ENCODE results near the gene OR1S1.
"Not testable (repeated sequence)": the region's sequence is repeated elsewhere in the genome, so short reads cannot be mapped to it uniquely, and the experiment has no call there.

OR1S1 gene

DNA sequence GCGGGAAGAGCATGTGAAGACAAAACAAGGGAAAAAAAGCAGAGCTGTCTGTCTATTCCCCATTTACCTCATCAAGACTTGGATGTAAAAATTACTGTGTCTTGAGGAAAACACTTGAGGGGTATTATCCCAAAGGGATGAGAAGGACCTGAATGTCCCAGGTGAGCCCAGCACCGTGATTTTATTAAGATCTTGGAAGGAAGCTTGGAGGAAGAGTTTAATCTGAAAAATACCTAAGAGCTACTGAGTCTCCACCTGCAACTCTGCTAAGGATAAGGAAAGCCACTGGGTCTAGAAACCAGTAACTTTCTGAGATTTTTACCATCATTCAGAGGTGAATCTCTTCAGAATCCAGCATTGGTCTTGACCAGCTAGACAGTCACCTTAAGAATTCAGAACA, at the start of gene OR1S1:
TSS of gene OR1S1 (plus strand) at position 301 of the 400 bp plus-strand sequence.
- not testable (repeated sequence) for H3K79me2 ChIP-seq (ENCODE audit: insufficient read depth, low read depth); H3K36me3 ChIP-seq (ENCODE audit: insufficient read depth); H3K4me2 ChIP-seq; H3K27ac ChIP-seq; H3K4me1 ChIP-seq (ENCODE audit: low read depth, poor library complexity, severe bottlenecking); H4K20me1 ChIP-seq (ENCODE audit: insufficient read depth); H2AFZ ChIP-seq (ENCODE audit: low read depth); H3K27me3 ChIP-seq (ENCODE audit: insufficient read depth, low read depth); H3K9ac ChIP-seq; H3K4me3 ChIP-seq (IDR thresholded peaks at IDR 0.05; ENCODE audit: insufficient read depth, low read depth, low read length)

GRCh38 chr11:58164389-58164788, 48.1 kb upstream of the OR1S1 start:
- no peaks in the 10 kb centered on the region for H3K4me1 ChIP-seq (ENCODE audit: low read depth, poor library complexity, severe bottlenecking)
- H3K79me2 ChIP-seq (ENCODE audit: insufficient read depth, low read depth): no peaks in the 10 kb centered on the region

GRCh38 chr11:58164990-58165389, 47.5 kb upstream of the OR1S1 start:
- Histone ChIP-seq H3K27ac (no peak overlapping the region), H3K79me2 (ENCODE audit: insufficient read depth, low read depth) (no peaks in the 10 kb centered on the region), H4K20me1 (ENCODE audit: insufficient read depth) (no peaks in the 10 kb centered on the region), H3K9ac (no peak overlapping the region), H3K4me1 (ENCODE audit: low read depth, poor library complexity, severe bottlenecking) (no peaks in the 10 kb centered on the region), H3K36me3 (ENCODE audit: insufficient read depth) (no peaks in the 10 kb centered on the region), H2AFZ (ENCODE audit: low read depth) (no peak overlapping the region), H3K4me3 (IDR thresholded peaks at IDR 0.05; ENCODE audit: insufficient read depth, low read depth, low read length) (no peak overlapping the region), H3K27me3 (ENCODE audit: insufficient read depth, low read depth) (no peaks in the 10 kb centered on the region), H3K4me2 (no peak overlapping the region)
- TF ChIP-seq CTCF (conservative IDR thresholded peaks at IDR 0.05; ENCODE audit: low read depth, low read length): no peak

More at GRCh38 chr11:58164389-58164788, 48.1 kb upstream of the OR1S1 start:
- no peaks in the 10 kb centered on the region for H3K27me3 ChIP-seq (ENCODE audit: insufficient read depth, low read depth)
- TF ChIP-seq CTCF (conservative IDR thresholded peaks at IDR 0.05; ENCODE audit: low read depth, low read length): no peak
- H3K4me2 ChIP-seq: no peak overlapping the region
- H3K27ac ChIP-seq: no peak overlapping the region
- no peak overlapping the region for H3K9ac ChIP-seq
- H3K4me3 ChIP-seq (IDR thresholded peaks at IDR 0.05; ENCODE audit: insufficient read depth, low read depth, low read length): no peak overlapping the region
- H4K20me1 ChIP-seq (ENCODE audit: insufficient read depth): no peaks in the 10 kb centered on the region
- no peak overlapping the region for H2AFZ ChIP-seq (ENCODE audit: low read depth)
- no peaks in the 10 kb centered on the region for H3K36me3 ChIP-seq (ENCODE audit: insufficient read depth)

DNA sequence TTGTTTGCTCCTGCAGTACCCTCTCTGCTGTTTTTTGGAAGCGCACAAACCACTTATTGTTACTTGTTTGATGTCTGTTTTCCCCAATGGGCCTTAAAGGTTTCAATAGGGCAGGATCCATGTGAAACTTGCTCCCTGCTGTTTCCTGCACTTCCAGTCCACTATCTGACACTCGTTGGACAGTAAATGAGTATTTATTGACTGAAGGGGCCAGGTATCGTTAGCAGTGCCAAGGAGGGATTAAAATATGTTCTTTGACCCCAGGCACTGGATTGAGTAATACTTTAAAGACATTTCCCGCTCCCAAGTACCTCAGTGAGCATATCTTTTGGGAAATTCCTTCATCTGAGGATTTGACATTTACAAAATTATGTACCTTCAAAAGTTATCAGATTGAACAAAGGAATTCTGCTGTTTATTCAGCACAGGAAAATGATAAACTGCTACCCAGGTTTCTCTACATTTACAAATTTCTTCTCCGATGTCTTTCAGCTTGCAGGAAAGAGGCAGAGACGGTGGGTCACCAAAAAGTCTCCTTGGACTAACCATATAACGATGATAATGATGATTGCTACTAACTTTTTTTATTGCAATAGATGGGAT, 46.9 kb upstream of the OR1S1 start:
- Histone ChIP-seq H2AFZ (ENCODE audit: low read depth) (no peak overlapping the region), H3K4me1 (ENCODE audit: low read depth, poor library complexity, severe bottlenecking) (no peaks in the 10 kb centered on the region), H3K9ac (no peak overlapping the region)

More for the DNA sequence above, 46.9 kb upstream of the OR1S1 start:
- H3K27ac ChIP-seq: no peak overlapping the region
- H3K27me3 ChIP-seq (ENCODE audit: insufficient read depth, low read depth): no peaks in the 10 kb centered on the region
- H3K79me2 ChIP-seq (ENCODE audit: insufficient read depth, low read depth): no peaks in the 10 kb centered on the region
- TF ChIP-seq CTCF (conservative IDR thresholded peaks at IDR 0.05; ENCODE audit: low read depth, low read length): no peak
- H4K20me1 ChIP-seq (ENCODE audit: insufficient read depth): no peaks in the 10 kb centered on the region
- H3K4me3 ChIP-seq (IDR thresholded peaks at IDR 0.05; ENCODE audit: insufficient read depth, low read depth, low read length): no peak overlapping the region
- H3K4me2 ChIP-seq: no peak overlapping the region
- no peaks in the 10 kb centered on the region for H3K36me3 ChIP-seq (ENCODE audit: insufficient read depth)
